Measurements from ENCODE around the gene ARSI. TPM values are rescaled to one million over a fixed set of nuclear protein-coding genes. Genes with fewer than 3 reads are reported as not detected.

Gene ARSI
- polyA plus RNA-seq, 5 donors = 18.2 to 31.9 (median 23.4) TPM

DNA sequence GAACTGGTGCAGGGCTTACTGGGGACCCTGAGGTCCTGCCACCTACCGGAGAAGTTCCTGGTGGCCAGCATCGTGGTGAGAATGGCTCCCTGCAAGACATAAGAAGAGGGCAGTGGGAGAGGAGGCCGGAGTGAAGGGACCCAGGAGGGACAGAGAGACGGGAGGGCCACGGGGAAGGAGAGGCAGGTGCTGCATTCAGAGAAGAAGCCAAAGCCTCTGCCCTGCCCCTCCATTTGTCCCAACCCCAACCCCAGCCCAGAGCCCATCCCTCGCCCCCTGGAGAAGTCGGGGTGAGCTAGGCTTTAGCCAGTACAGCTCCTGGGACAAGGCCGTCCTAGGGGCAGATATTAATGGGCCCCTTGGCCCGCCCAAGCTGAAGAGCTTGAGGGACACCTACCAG is 55.0 kb downstream of the ARSI start:
- no peak for DNase-seq

DNA sequence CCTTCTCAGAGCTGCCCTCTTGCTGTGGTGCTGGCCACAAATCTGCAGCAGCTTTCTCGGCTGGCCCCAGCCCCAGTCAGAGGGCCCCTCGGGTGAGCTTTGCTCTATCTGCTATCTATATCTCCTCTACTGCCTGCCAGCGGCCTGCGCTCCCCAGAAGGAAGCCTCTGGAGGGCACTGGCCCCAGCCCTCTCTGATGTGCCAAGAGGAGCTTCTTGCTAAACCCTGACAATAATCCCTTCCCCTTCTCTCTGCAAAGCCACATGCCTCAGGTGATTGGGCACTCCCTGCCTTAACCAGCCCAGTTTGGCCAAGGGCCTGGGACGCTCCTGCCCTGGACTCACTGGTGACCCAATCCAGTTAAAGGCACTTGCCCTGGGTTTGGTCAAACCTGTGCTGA is 55.9 kb downstream of the ARSI start:
- DNase-seq = no peak

DNA sequence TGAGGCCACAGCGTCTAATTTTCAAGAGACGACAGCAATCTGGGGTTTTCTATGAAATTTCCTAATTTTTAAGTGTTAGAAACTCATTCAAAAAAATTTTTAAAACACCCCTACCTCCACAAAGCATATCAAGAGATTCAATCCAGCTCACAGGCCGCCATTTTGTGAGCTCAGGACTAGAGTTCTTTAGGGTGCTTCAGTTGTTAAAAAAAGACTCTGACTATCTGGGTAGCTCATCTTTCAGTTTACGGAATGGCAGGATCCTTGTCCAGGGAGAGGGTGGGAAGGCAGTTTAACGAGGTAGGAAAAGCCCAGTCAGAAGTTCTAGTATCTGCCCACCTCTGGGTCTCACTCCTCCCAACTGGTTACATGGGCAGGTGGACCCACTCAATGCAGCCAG is 56.3 kb downstream of the ARSI start:
- no peak for DNase-seq

Other genes starting within 250 kb of the ARSI start
- 10 to 100 TPM; 21.7 to 24.9 (median 23.5) TPM for gene CSF1R, start 216.4 kb downstream of the ARSI start, polyA plus RNA-seq (ENCODE audit: insufficient read depth in 1 of 5, insufficient read length in 5 of 5, low replicate concordance in 1 of 5)
- 100 to 1,000 TPM; 174 to 216 (median 185) TPM for gene PDGFRB, start 147.1 kb downstream of the ARSI start, polyA plus RNA-seq (ENCODE audit: insufficient read depth in 1 of 5, insufficient read length in 5 of 5, low replicate concordance in 1 of 5)
- gene CDX1, start 136.1 kb downstream of the ARSI start, polyA plus RNA-seq (ENCODE audit: insufficient read depth in 1 of 5, insufficient read length in 5 of 5, low replicate concordance in 1 of 5) = under 1 TPM; 0.13 to 0.66 (median 0.39) TPM
- under 1 TPM in 2 of 5 donors, not detected in 3; 0.04 to 0.05 TPM for gene SLC6A7, start 112.8 kb downstream of the ARSI start, polyA plus RNA-seq (ENCODE audit: insufficient read depth in 1 of 5, insufficient read length in 5 of 5, low replicate concordance in 1 of 5)
- 1 to 10 TPM; 3.2 to 8.3 (median 5.8) TPM for gene CAMK2A, start 13.1 kb downstream of the ARSI start, polyA plus RNA-seq (ENCODE audit: insufficient read depth in 1 of 5, insufficient read length in 5 of 5, low replicate concordance in 1 of 5)
- gene TCOF1, start 54.8 kb upstream of the ARSI start, polyA plus RNA-seq (ENCODE audit: insufficient read depth in 1 of 5, insufficient read length in 5 of 5, low replicate concordance in 1 of 5) = 10 to 100 TPM; 20.4 to 35.0 (median 28.0) TPM
- gene CD74, start 110.0 kb upstream of the ARSI start, polyA plus RNA-seq (ENCODE audit: insufficient read depth in 1 of 5, insufficient read length in 5 of 5, low replicate concordance in 1 of 5) = 100 to 1,000 TPM; 121 to 212 (median 176) TPM
- 1,000 to 10,000 TPM; 2,380 to 2,884 (median 2,485) TPM for gene RPS14, start 146.8 kb upstream of the ARSI start, polyA plus RNA-seq (ENCODE audit: insufficient read depth in 1 of 5, insufficient read length in 5 of 5, low replicate concordance in 1 of 5)
- 10 to 100 TPM; 45.0 to 71.2 (median 65.9) TPM for gene NDST1, start 205.2 kb upstream of the ARSI start, polyA plus RNA-seq (ENCODE audit: insufficient read depth in 1 of 5, insufficient read length in 5 of 5, low replicate concordance in 1 of 5)

Data from right lung (tissue), 5 donors.